ENCODE results near the gene TRAF4.

DNA sequence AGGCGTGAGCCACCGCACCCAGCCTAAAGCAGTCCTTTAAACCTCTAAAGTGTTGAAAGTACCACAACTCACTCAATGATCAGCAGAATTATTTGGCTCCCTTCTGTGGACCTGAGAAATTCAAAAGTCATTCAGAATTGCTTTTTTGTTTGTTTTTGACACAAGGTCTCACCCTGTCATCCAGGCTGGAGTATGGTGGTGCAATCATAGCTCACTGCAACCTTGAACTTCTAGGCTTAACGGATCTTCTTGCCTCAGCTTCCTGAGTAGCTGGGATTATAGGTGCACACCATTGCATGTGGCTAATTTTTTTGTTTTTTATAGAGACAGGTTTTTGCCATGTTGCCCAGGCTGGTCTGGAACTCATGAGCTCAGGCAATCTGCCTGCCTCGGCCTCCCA is 44.3 kb downstream of the TRAF4 start:
- no peak for TF ChIP-seq CTCF (optimal IDR thresholded peaks at IDR 0.05 in 1 of 3, IDR thresholded peaks at IDR 0.05 in 1 of 3, conservative IDR thresholded peaks at IDR 0.05 in 1 of 3; ENCODE audit: extremely low read depth in 1 of 3, insufficient read depth in 2 of 3, low read length in 3 of 3)
- no peak for TF ChIP-seq EZH2 (IDR thresholded peaks at IDR 0.05; ENCODE audit: low read length)
